ENCODE data around the gene DGKI.

Gene DGKI

GRCh38 chr7:137886746-137887145 lies 40.0 kb upstream of the DGKI start:
- no peak overlapping the region for H3K4me3 ChIP-seq (ENCODE audit: low read depth, low read length)
- TF ChIP-seq CTCF (IDR thresholded peaks at IDR 0.05; ENCODE audit: control insufficient read depth, extremely low read depth, insufficient read depth): no peak
- DNase-seq (ENCODE audit: low read depth): no peak

GRCh38 chr7:137886281-137886680 lies 39.5 kb upstream of the DGKI start:
- no peak overlapping the region for H3K4me3 ChIP-seq (ENCODE audit: low read depth, low read length)
- no peak for TF ChIP-seq CTCF (IDR thresholded peaks at IDR 0.05; ENCODE audit: control insufficient read depth, extremely low read depth, insufficient read depth)
- DNase-seq (ENCODE audit: low read depth): no peak

GRCh38 chr7:137885678-137886077 lies 38.9 kb upstream of the DGKI start:
- DNase-seq (ENCODE audit: low read depth): no peak
- no peak overlapping the region for H3K4me3 ChIP-seq (ENCODE audit: low read depth, low read length)
- no peak for TF ChIP-seq CTCF (IDR thresholded peaks at IDR 0.05; ENCODE audit: control insufficient read depth, extremely low read depth, insufficient read depth)

GRCh38 chr7:137882806-137883205 lies 36.0 kb upstream of the DGKI start:
- no peak for DNase-seq (ENCODE audit: low read depth)
- no peak for TF ChIP-seq CTCF (IDR thresholded peaks at IDR 0.05; ENCODE audit: control insufficient read depth, extremely low read depth, insufficient read depth)
- H3K4me3 ChIP-seq (ENCODE audit: low read depth, low read length): no peak overlapping the region

GRCh38 chr7:137882261-137882668 lies 35.5 kb upstream of the DGKI start:
- DNase-seq (ENCODE audit: low read depth): no peak
- H3K4me3 ChIP-seq (ENCODE audit: low read depth, low read length): no peak overlapping the region
- no peak for TF ChIP-seq CTCF (IDR thresholded peaks at IDR 0.05; ENCODE audit: control insufficient read depth, extremely low read depth, insufficient read depth)

- H3K4me3 ChIP-seq (ENCODE audit: low read depth, low read length): no peak overlapping the region
- no peak for TF ChIP-seq CTCF (IDR thresholded peaks at IDR 0.05; ENCODE audit: control insufficient read depth, extremely low read depth, insufficient read depth)
- no peak for DNase-seq (ENCODE audit: low read depth)
These were observed 35.0 kb upstream of the DGKI start for GRCh38 chr7:137881607-137882260.

- H3K4me3 ChIP-seq (ENCODE audit: low read depth, low read length): no peak overlapping the region
- TF ChIP-seq CTCF (IDR thresholded peaks at IDR 0.05; ENCODE audit: control insufficient read depth, extremely low read depth, insufficient read depth): no peak
- DNase-seq (ENCODE audit: low read depth): no peak
These were observed 33.7 kb upstream of the DGKI start for GRCh38 chr7:137880432-137880831.
